H1 (cell line): Measurements from ENCODE around the gene HS6ST1. TPM values are rescaled to one million over a fixed set of nuclear protein-coding genes. Genes with fewer than 3 reads are reported as not detected.

Source experiments
- CTCF ChIA-PET: fragments of 300-600 bp; sonication (Branson Sonifier 250); formaldehyde crosslinking; loops from one replicate; lab custom pipeline; 2021; ENCODE audit not compliant: partially characterized antibody; lab: Charles Lee
- POLR2A ChIA-PET: fragments of 300-600 bp; sonication (Branson Sonifier 250); formaldehyde crosslinking; loops from one replicate; lab custom pipeline; 2021; ENCODE audit warnings: inconsistent platforms; ENCODE audit not compliant: partially characterized antibody; lab: Charles Lee
- DNase-seq, 2 experiments: peaks; one replicate each; pipeline versions ENCODE4 v3.0.0 to v3.0.0-alpha.2; 2010 to 2022; ENCODE audit warnings: low spot score in 2 of 2, low read depth in 1 of 2, mixed read lengths in 1 of 2
- FAIRE-seq: peaks from 2 replicates; lab custom pipeline; 2011; peaks lifted over from hg19 to GRCh38; lab: Jason Lieb, UNC
- H2AFZ ChIP-seq: 2 replicates; pipeline ENCODE4 v1.8.1; 2012; ENCODE audit warnings: low read length, inconsistent platforms
- H2AK5ac ChIP-seq: 2 replicates; pipeline ENCODE4 v1.6.1; 2013; ENCODE audit warnings: low read depth, low read length
- H2BK120ac ChIP-seq: replicated peaks from 2 replicates; pipeline ENCODE3; 2013; ENCODE audit warnings: low read depth, low read length, inconsistent platforms
- H2BK12ac ChIP-seq: 2 replicates; pipeline ENCODE4 v1.6.1; 2013; ENCODE audit warnings: low read depth, low read length
- H2BK15ac ChIP-seq: 2 replicates; pipeline ENCODE4 v1.6.1; 2013; ENCODE audit warnings: low read length
- H2BK20ac ChIP-seq: 2 replicates; pipeline ENCODE4 v1.6.1; 2013; ENCODE audit warnings: low read length
- H2BK5ac ChIP-seq: 2 replicates; pipeline ENCODE4 v1.6.1; 2013; ENCODE audit warnings: low read depth, low read length
- H3K14ac ChIP-seq: 2 replicates; pipeline ENCODE4 v1.6.1; 2013; ENCODE audit warnings: inconsistent platforms; ENCODE audit not compliant: insufficient read length
- H3K18ac ChIP-seq: 2 replicates; pipeline ENCODE4 v1.6.1; 2013; ENCODE audit warnings: low read length; ENCODE audit errors: extremely low read depth
- H3K23ac ChIP-seq: 2 replicates; pipeline ENCODE4 v1.6.1; 2013; ENCODE audit warnings: inconsistent platforms; ENCODE audit not compliant: insufficient read length
- H3K23me2 ChIP-seq: 2 replicates; pipeline ENCODE4 v1.6.1; 2013; ENCODE audit warnings: low read depth, low read length
- H3K27ac ChIP-seq: 2 replicates; pipeline ENCODE4 v1.6.1; 2011; ENCODE audit warnings: low read depth, low read length, inconsistent platforms
- H3K27me3 ChIP-seq, 4 experiments: replicated peaks in 1 of 4; 1 replicate in 1 of 4; 2 replicates in 3 of 4; pipeline versions ENCODE4 v1.6.1 to v1.8.1; 2011 to 2013; ENCODE audit warnings: low read length in 3 of 4, mild to moderate bottlenecking in 3 of 4, inconsistent platforms in 2 of 4, mixed read lengths in 2 of 4, moderate library complexity in 1 of 4; ENCODE audit not compliant: control insufficient read depth in 3 of 4, insufficient read depth in 3 of 4; ENCODE audit errors: extremely low read depth in 1 of 4
- H3K36me3 ChIP-seq, 4 experiments: 2 replicates each; pipeline versions ENCODE4 v1.6.1 to v1.8.1; 2011 to 2013; ENCODE audit warnings: mild to moderate bottlenecking in 4 of 4, low read length in 3 of 4, moderate library complexity in 2 of 4, control low read depth in 1 of 4, inconsistent platforms in 1 of 4; ENCODE audit not compliant: insufficient read depth in 4 of 4, control insufficient read depth in 2 of 4
- H3K4ac ChIP-seq: replicated peaks from 2 replicates; pipeline ENCODE3; 2013; ENCODE audit warnings: low read length, low read depth, mixed read lengths, inconsistent platforms; ENCODE audit not compliant: insufficient read length
- H3K4me1 ChIP-seq, 4 experiments: replicated peaks in 1 of 4; 1 replicate in 1 of 4; 2 replicates in 3 of 4; pipeline versions ENCODE4 v1.6.1 to v1.8.1; 2011 to 2013; ENCODE audit warnings: low read length in 3 of 4, inconsistent platforms in 2 of 4, mixed read lengths in 1 of 4; ENCODE audit not compliant: insufficient read depth in 4 of 4, control insufficient read depth in 3 of 4
- H3K4me2 ChIP-seq, 2 experiments: 2 replicates each; pipeline versions ENCODE4 v1.6.1 to v1.8.1; 2011 to 2013; ENCODE audit warnings: low read depth in 2 of 2, low read length in 2 of 2, control low read depth in 1 of 2, inconsistent platforms in 1 of 2, mild to moderate bottlenecking in 1 of 2; ENCODE audit not compliant: insufficient read depth in 1 of 2
- H3K4me3 ChIP-seq, 4 experiments: fragments of 200-600, 300-600 bp in 1 of 4; sonication (generic), shearing (Covaris generic), sonication (Bioruptor Twin) in 1 of 4; 2 replicates each; pipeline versions ENCODE4 v1.5.1 to v1.8.1; 2011 to 2016; ENCODE audit warnings: low read length in 4 of 4, low read depth in 3 of 4, control low read depth in 2 of 4, inconsistent platforms in 2 of 4, mild to moderate bottlenecking in 2 of 4, mixed read lengths in 1 of 4, moderate library complexity in 1 of 4; ENCODE audit not compliant: insufficient read depth in 2 of 4; ENCODE audit errors: extremely low read depth in 1 of 4
- H3K56ac ChIP-seq: replicated peaks from 2 replicates; pipeline ENCODE3; 2013; ENCODE audit warnings: low read depth, mild to moderate bottlenecking, mixed read lengths, low read length, inconsistent platforms; ENCODE audit not compliant: insufficient read length
- H3K79me1 ChIP-seq: 2 replicates; pipeline ENCODE4 v1.6.1; 2013; ENCODE audit warnings: low read depth, low read length, control low read depth
- H3K79me2 ChIP-seq, 2 experiments: 2 replicates each; pipeline versions ENCODE4 v1.6.1 to v1.8.1; 2012 to 2013; ENCODE audit warnings: low read length in 2 of 2, mild to moderate bottlenecking in 2 of 2, inconsistent platforms in 1 of 2; ENCODE audit not compliant: insufficient read depth in 2 of 2, control insufficient read depth in 1 of 2
- H3K9ac ChIP-seq, 4 experiments: replicated peaks in 1 of 4; 1 replicate in 1 of 4; 2 replicates in 3 of 4; pipeline versions ENCODE4 v1.6.1 to v1.8.1; 2011 to 2013; ENCODE audit warnings: low read depth in 3 of 4, low read length in 3 of 4, control low read depth in 2 of 4, mild to moderate bottlenecking in 2 of 4, moderate library complexity in 2 of 4, inconsistent platforms in 1 of 4; ENCODE audit errors: extremely low read depth in 1 of 4
- H3K9me3 ChIP-seq, 2 experiments: 2 replicates each; pipeline versions ENCODE4 v1.6.1 to v1.8.1; 2012 to 2013; ENCODE audit warnings: mild to moderate bottlenecking in 2 of 2, moderate library complexity in 2 of 2, control low read depth in 1 of 2, inconsistent platforms in 1 of 2, low read depth in 1 of 2, low read length in 1 of 2, mixed read lengths in 1 of 2; ENCODE audit not compliant: insufficient read depth in 2 of 2
- H4K20me1 ChIP-seq, 2 experiments: replicated peaks in 1 of 2; 2 replicates each; pipeline versions ENCODE3 to v1.8.1; 2011 to 2013; ENCODE audit warnings: inconsistent platforms in 2 of 2, low read length in 2 of 2, mild to moderate bottlenecking in 1 of 2; ENCODE audit not compliant: insufficient read depth in 2 of 2, control insufficient read depth in 1 of 2
- H4K5ac ChIP-seq: 2 replicates; pipeline ENCODE4 v1.6.1; 2013; ENCODE audit warnings: low read length, low read depth, mixed read lengths, inconsistent platforms; ENCODE audit not compliant: insufficient read length
- H4K8ac ChIP-seq: 2 replicates; pipeline ENCODE4 v1.8.0; 2013; ENCODE audit warnings: mild to moderate bottlenecking, moderate library complexity, low read length, inconsistent platforms; ENCODE audit not compliant: insufficient read depth; ENCODE audit errors: extremely low read depth
- H4K91ac ChIP-seq: replicated peaks from 2 replicates; pipeline ENCODE3; 2013; ENCODE audit warnings: low read length, mixed read lengths, inconsistent platforms; ENCODE audit not compliant: insufficient read length
- CHD2 ChIP-seq: IDR thresholded peaks from 2 replicates; pipeline ENCODE4 v1.6.1; 2012; ENCODE audit warnings: low read length, improper control_type of control experiment
- CREB1 ChIP-seq: IDR thresholded peaks from 2 replicates; pipeline ENCODE4 v1.6.1; 2012; ENCODE audit warnings: inconsistent platforms
- CTBP2 ChIP-seq: IDR thresholded peaks from 2 replicates; pipeline ENCODE4 v1.7.0; 2011; ENCODE audit warnings: borderline replicate concordance, mild to moderate bottlenecking, moderate library complexity, mixed read lengths, low read length; ENCODE audit not compliant: insufficient read depth, insufficient read length
- GABPA ChIP-seq: IDR thresholded peaks from 2 replicates; pipeline ENCODE4 v1.6.1; 2011; ENCODE audit warnings: mild to moderate bottlenecking, low read length, moderate library complexity, borderline replicate concordance; ENCODE audit not compliant: insufficient read depth
- KDM5A ChIP-seq: fragments of 200-600 bp; IDR thresholded peaks from 2 replicates; pipeline ENCODE4 v1.7.1; 2012; ENCODE audit warnings: mild to moderate bottlenecking, low read length, inconsistent platforms, mixed read lengths
- NANOG ChIP-seq: IDR thresholded peaks from 2 replicates; pipeline ENCODE4 v1.6.1; 2011; ENCODE audit warnings: low read length, low read depth, mild to moderate bottlenecking, inconsistent platforms; ENCODE audit not compliant: insufficient read depth, poor library complexity, severe bottlenecking
- RNF2 ChIP-seq: fragments of 200-900, 300-1000 bp; sonication (generic); IDR thresholded peaks from 2 replicates; pipeline ENCODE4 v1.7.1; 2016; ENCODE audit warnings: borderline replicate concordance, low read depth, mild to moderate bottlenecking, antibody characterized with exemption, low read length; ENCODE audit not compliant: poor library complexity, severe bottlenecking; ENCODE audit errors: missing control alignments
- SIN3A ChIP-seq, 2 experiments: IDR thresholded peaks in 1 of 2; conservative IDR thresholded peaks in 1 of 2; 2 replicates each; pipeline ENCODE4 v1.6.1; 2011 to 2012; ENCODE audit warnings: low read length in 2 of 2, improper control_type of control experiment in 1 of 2, low read depth in 1 of 2, mild to moderate bottlenecking in 1 of 2
- SP1 ChIP-seq: IDR thresholded peaks from 2 replicates; pipeline ENCODE4 v1.6.1; 2011; ENCODE audit warnings: low read depth, low read length
- TBP ChIP-seq: IDR thresholded peaks from 2 replicates; pipeline ENCODE4 v1.6.1; 2011; ENCODE audit warnings: low read depth, low read length, improper control_type of control experiment
- WGBS, 2 experiments: shearing (Covaris generic) in 1 of 2; methylation state at CpG; one replicate each; pipeline versions ENCODE4 v1.1.6 to v1.1.7; 2013 to 2015; ENCODE audit warnings: low lambda C conversion rate in 2 of 2, mixed read lengths in 2 of 2, inconsistent platforms in 1 of 2, low coverage in 1 of 2, missing lambda C conversion rate in 1 of 2; ENCODE audit not compliant: insufficient replicate concordance in 2 of 2, insufficient coverage in 1 of 2, insufficient read length in 1 of 2; ENCODE audit errors: extremely low coverage in 1 of 2, missing lambda C conversion rate in 1 of 2; 5-methylcytosine and 5-hydroxymethylcytosine counted together
- polyA plus RNA-seq, 7 experiments: library from polyadenylated mRNA; depleted of rRNA in 3 of 7; stranded (reverse) in 5 of 7; unstranded in 2 of 7; fragments of >200 nt in 5 of 7; fragments of 200-250 nt in 2 of 7; gene quantifications; 1 replicate in 5 of 7; 2 replicates in 1 of 7; 4 replicates in 1 of 7; pipeline versions ENCODE4 v1.2.1 to v1.2.3, GENCODE V29; 2011 to 2013; ENCODE audit warnings: missing spikeins in 2 of 7, mixed read lengths in 2 of 7
- total RNA-seq: library from RNA; stranded (reverse); fragmentation: NEBNext Ultra II Directional; extraction: Animal tissue kit (Norgen Biotek cat#: 25700); gene quantifications from 2 replicates; pipeline ENCODE4 v1.2.1, GENCODE V29; 2021

The HS6ST1 gene
- total and polyA plus RNA-seq, 2 of the 8 experiments (the other 6 are each of a cell fraction or from before 2014, with no cell fraction given): 37.4 to 74.6 TPM

GRCh38 chr2:128320906-128321771, 2.5 kb upstream of the HS6ST1 start:
- Histone ChIP-seq H3K4me2 (peak overlapping the region; percentile 38 to 79), H4K91ac (peak overlapping the region; percentile 18), H3K79me1 (peaks cover 7% of the 10 kb centered on the region), H2BK20ac (peak overlapping the region; percentile 28), H3K27me3 (peaks cover 0 to 23% (median 16%) of the 10 kb centered on the region in 4 experiments; a peak in 5 of 7 replicates), H3K36me3 (no peaks in the 10 kb centered on the region; a peak in 1 of 8 replicates), H2BK120ac (no peak overlapping the region), H4K8ac (no peak overlapping the region), H3K4me1 (peaks cover 4 to 32% (median 20%) of the 10 kb centered on the region in 4 experiments), H3K23ac (no peak overlapping the region), H4K20me1 (peaks cover 10 to 15% of the 10 kb centered on the region in 2 experiments), H2BK5ac (no peak overlapping the region; the same call in 1 of the 2 replicates), H4K5ac (no peak overlapping the region), H3K18ac (no peak overlapping the region), H3K14ac (no peak overlapping the region), H2BK15ac (peak overlapping the region; percentile 53; the same call in 1 of the 2 replicates), H3K27ac (no peak overlapping the region), H3K4me3 (peak overlapping the region in 1 of 4 experiments; percentile 62; a peak in 2 of 8 replicates), H3K4ac (peak overlapping the region; percentile 40), H3K79me2 (peaks cover 14 to 17% of the 10 kb centered on the region in 2 experiments; a peak in 3 of 4 replicates), H3K23me2 (peaks cover 21% of the 10 kb centered on the region; the same call in 1 of the 2 replicates), H3K9ac (no peak overlapping the region), H2BK12ac (peak overlapping the region; percentile 90; the same call in 1 of the 2 replicates), H3K56ac (no peak overlapping the region), H2AK5ac (0 out of 2 replicates have a peak overlapping the region, but pooled peaks have one; percentile 56), H3K9me3 (no peaks in the 10 kb centered on the region), H2AFZ (no peak overlapping the region)
- POLR2A ChIA-PET: interaction anchor here (0.8 to 1.4 kb wide), 6 partner anchors 16 to 121 kb away, joined by 3 to 4 read pairs (median 3); no protein-coding TSS in a partner anchor
- peak in 1 of 2 experiments; percentile 60 for DNase-seq
- no peak for FAIRE-seq
- CTCF ChIA-PET: interaction anchor here (0.6 to 2.1 kb wide), 32 partner anchors 15 to 1602 kb away, joined by 3 to 11 read pairs (median 3); no protein-coding TSS in a partner anchor
- 76% methylated on average over 19 of the region's 23 CpGs; no CpG with 5 or more reads in 1 of the 2 experiments for WGBS, 2 experiments
- TF ChIP-seq NANOG (no peak), RNF2 (no peak), SIN3A (conservative IDR thresholded peaks at IDR 0.05 in 1 of 2, IDR thresholded peaks at IDR 0.05 in 1 of 2; ENCODE audit: low read depth in 1 of 2, low read length in 2 of 2) (no peak), KDM5A (no peak), CTBP2 (no peak), CREB1 (no peak), TBP (no peak), GABPA (no peak), SP1 (no peak), CHD2 (no peak)
